ENCODE data around the gene DEGS2. TPM values are rescaled to one million over a fixed set of nuclear protein-coding genes. Genes with fewer than 3 reads are reported as not detected.
A peak's percentile ranks its signal among the peaks of the same experiment; 100 is the strongest.

DEGS2 gene
- total and polyA plus RNA-seq, 10 donors: 0.33 to 3.2 (median 1.3) TPM

- Histone ChIP-seq H3K4me3 (no peak overlapping the region), H3K36me3 (peaks cover 0 to 12% (median 0%) of the 10 kb centered on the region in 6 donors), H3K27me3 (replicated peaks in 1 of 7) (peaks cover 0 to 12% (median 0%) of the 10 kb centered on the region in 7 donors), H3K27ac (no peak overlapping the region), H3K4me1 (peaks cover 9 to 37% (median 24%) of the 10 kb centered on the region in 6 donors), H3K9me3 (peaks cover 0 to 14% (median 9%) of the 10 kb centered on the region in 8 donors)
- intact Hi-C loops (cut with DNase I; ENCODE audit: low total_unique reads): no loop called here
- DNase-seq: no peak
- TF ChIP-seq POLR2AphosphoS5 (IDR thresholded peaks at IDR 0.05) (no peak), POLR2A (IDR thresholded peaks at IDR 0.05) (no peak), CTCF (IDR thresholded peaks at IDR 0.05 in 8 of 11, conservative IDR thresholded peaks at IDR 0.05 in 3 of 11) (no peak)
- 69 to 81% (median 75%) methylated on average over 13 to 21 of the region's 21 CpGs for WGBS, 5 donors
Observed at GRCh38 chr14:100149851-100150611, 9.4 kb downstream of the DEGS2 start.

GRCh38 chr14:100148837-100149731 lies 10.4 kb downstream of the DEGS2 start:
- DNase-seq: no peak

GRCh38 chr14:100147691-100148464 lies 11.6 kb downstream of the DEGS2 start:
- H3K36me3 ChIP-seq: peaks cover 0 to 33% (median 17%) of the 10 kb centered on the region in 6 donors
- intact Hi-C loops (cut with DNase I; ENCODE audit: low total_unique reads): no loop called here
- DNase-seq: no peak
- WGBS, 5 donors: 62 to 78% (median 71%) methylated on average over 25 to 28 of the region's 28 CpGs
- H3K9me3 ChIP-seq: no peaks in the 10 kb centered on the region
- H3K4me1 ChIP-seq: peaks cover 9 to 59% (median 30%) of the 10 kb centered on the region in 6 donors
- H3K4me3 ChIP-seq: peak overlapping the region in 1 of 8 donors; percentile 36
- TF ChIP-seq POLR2A (IDR thresholded peaks at IDR 0.05): no peak
- no peak for TF ChIP-seq CTCF (IDR thresholded peaks at IDR 0.05 in 8 of 11, conservative IDR thresholded peaks at IDR 0.05 in 3 of 11)
- TF ChIP-seq POLR2AphosphoS5 (IDR thresholded peaks at IDR 0.05): peak; percentile 44 to 76 (median 59)
- H3K27me3 ChIP-seq (replicated peaks in 1 of 7): peaks cover 0 to 12% (median 0%) of the 10 kb centered on the region in 7 donors
- H3K27ac ChIP-seq: peak overlapping the region in 6 of 8 donors; percentile 13 to 76 (median 46)

More at GRCh38 chr14:100148837-100149731, 10.4 kb downstream of the DEGS2 start:
- Histone ChIP-seq H3K36me3 (peaks cover 0 to 21% (median 5%) of the 10 kb centered on the region in 6 donors), H3K4me3 (no peak overlapping the region), H3K27ac (no peak overlapping the region), H3K27me3 (replicated peaks in 1 of 7) (peaks cover 0 to 12% (median 0%) of the 10 kb centered on the region in 7 donors), H3K9me3 (peaks cover 0 to 4% (median under 1%) of the 10 kb centered on the region in 8 donors), H3K4me1 (peaks cover 9 to 47% (median 28%) of the 10 kb centered on the region in 6 donors)
- intact Hi-C loops (cut with DNase I; ENCODE audit: low total_unique reads): no loop called here
- 94 to 96% (median 95%) methylated on average over 17 to 58 of the region's 58 CpGs for WGBS, 5 donors
- TF ChIP-seq POLR2AphosphoS5 (IDR thresholded peaks at IDR 0.05) (peak in 1 of 3 donors; percentile 61), POLR2A (IDR thresholded peaks at IDR 0.05) (no peak), CTCF (IDR thresholded peaks at IDR 0.05 in 8 of 11, conservative IDR thresholded peaks at IDR 0.05 in 3 of 11) (no peak)

Measured in spleen (tissue), 11 donors.